ENCODE results near the gene FAM83E. TPM values are rescaled to one million over a fixed set of nuclear protein-coding genes. Genes with fewer than 3 reads are reported as not detected.
"Not testable (repeated sequence)": the region's sequence is repeated elsewhere in the genome, so short reads cannot be mapped to it uniquely, and the experiment has no call there.

Gene FAM83E
- total RNA-seq, 4 donors from 2014 or later, result 0.32 to 0.69 (median 0.37) TPM

- no peak overlapping the region for H3K27ac ChIP-seq (replicated peaks in 1 of 4)
- DNase-seq (ENCODE audit: extremely low spot score), result no peak
- no peaks in the 10 kb centered on the region for H3K27me3 ChIP-seq
- intact Hi-C loops (cut with DNase I), result no loop called here
- H3K4me1 ChIP-seq, result peaks cover 3 to 4% (median 3%) of the 10 kb centered on the region in 4 donors
- TF ChIP-seq POLR2A (IDR thresholded peaks at IDR 0.05; ENCODE audit: low read depth) (no peak), EP300 (IDR thresholded peaks at IDR 0.05) (no peak), POLR2AphosphoS5 (IDR thresholded peaks at IDR 0.05) (no peak), CTCF (IDR thresholded peaks at IDR 0.05) (no peak)
- H3K36me3 ChIP-seq, result no peaks in the 10 kb centered on the region
- H3K9me3 ChIP-seq, result no peaks in the 10 kb centered on the region
- no peak overlapping the region for H3K4me3 ChIP-seq
- WGBS, result 28% methylated on average over 3 of the region's 3 CpGs
Measured at GRCh38 chr19:48578891-48579290, 36.0 kb downstream of the FAM83E start.

DNA sequence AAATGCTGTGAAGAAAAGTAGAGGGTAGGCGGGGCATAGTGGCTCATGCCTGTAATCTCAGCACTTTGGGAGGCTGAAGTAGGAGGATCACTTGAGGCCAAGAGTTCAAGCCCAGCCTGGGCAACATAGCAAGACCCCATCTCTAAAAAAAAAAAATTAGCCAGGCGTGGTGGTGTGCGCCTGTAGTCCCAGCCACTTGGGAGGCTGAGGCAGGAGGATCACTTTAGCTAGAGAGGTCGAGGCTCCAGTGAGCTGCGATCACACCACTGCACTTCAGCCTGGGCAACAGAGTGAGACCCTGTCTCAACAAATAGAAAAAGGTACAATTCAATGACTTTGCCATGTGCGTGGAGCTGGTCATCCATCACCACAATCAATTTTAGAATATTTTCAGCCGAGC is 37.0 kb downstream of the FAM83E start:
- DNase-seq (ENCODE audit: extremely low spot score); H3K4me3 ChIP-seq; H3K9me3 ChIP-seq; intact Hi-C loops (cut with DNase I); H3K27ac ChIP-seq (replicated peaks in 1 of 4); H3K4me1 ChIP-seq; H3K27me3 ChIP-seq; H3K36me3 ChIP-seq: not testable (repeated sequence)
- 93% methylated on average over 7 of the region's 7 CpGs for WGBS

- no peaks in the 10 kb centered on the region for H3K4me1 ChIP-seq
- no peaks in the 10 kb centered on the region for H3K36me3 ChIP-seq
- no peak overlapping the region for H3K4me3 ChIP-seq
- WGBS, result 81% methylated on average over 23 of the region's 23 CpGs
- intact Hi-C loops (cut with DNase I), result no loop called here
- no peak overlapping the region for H3K27ac ChIP-seq (replicated peaks in 1 of 4)
- TF ChIP-seq POLR2AphosphoS5 (IDR thresholded peaks at IDR 0.05) (no peak), CTCF (IDR thresholded peaks at IDR 0.05) (no peak)
- no peaks in the 10 kb centered on the region for H3K9me3 ChIP-seq
- no peaks in the 10 kb centered on the region for H3K27me3 ChIP-seq
- DNase-seq (ENCODE audit: extremely low spot score), result no peak
Measured at GRCh38 chr19:48575931-48576622, 38.8 kb downstream of the FAM83E start.

DNA sequence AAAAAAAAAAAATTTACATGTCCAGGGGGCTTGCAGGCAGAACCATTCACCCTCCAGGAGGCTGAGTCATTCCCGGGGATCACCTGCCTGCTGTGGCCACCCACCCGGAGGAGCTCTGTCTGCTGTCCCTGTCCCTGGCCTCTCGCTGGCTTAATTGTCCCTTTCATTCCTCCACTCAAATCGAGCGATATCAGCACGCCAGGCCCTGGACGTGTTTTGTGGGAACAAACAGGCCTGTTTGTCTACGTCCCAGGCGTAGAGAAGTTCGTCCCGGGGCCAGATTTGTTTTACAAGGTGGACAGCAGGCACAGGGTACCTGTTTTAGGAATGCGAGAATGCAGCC is 41.7 kb downstream of the FAM83E start:
- intact Hi-C loops (cut with DNase I), result no loop called here
- TF ChIP-seq EP300 (IDR thresholded peaks at IDR 0.05) (no peak), POLR2A (IDR thresholded peaks at IDR 0.05; ENCODE audit: low read depth) (no peak), POLR2AphosphoS5 (IDR thresholded peaks at IDR 0.05) (no peak), CTCF (IDR thresholded peaks at IDR 0.05) (no peak)
- no peak for DNase-seq (ENCODE audit: extremely low spot score)
- Histone ChIP-seq H3K27ac (replicated peaks in 1 of 4) (no peak overlapping the region), H3K4me3 (no peak overlapping the region), H3K36me3 (no peaks in the 10 kb centered on the region), H3K9me3 (no peaks in the 10 kb centered on the region), H3K27me3 (no peaks in the 10 kb centered on the region), H3K4me1 (peaks cover 2 to 9% (median 8%) of the 10 kb centered on the region in 4 donors)
- 85% methylated on average over 12 of the region's 12 CpGs for WGBS

DNA sequence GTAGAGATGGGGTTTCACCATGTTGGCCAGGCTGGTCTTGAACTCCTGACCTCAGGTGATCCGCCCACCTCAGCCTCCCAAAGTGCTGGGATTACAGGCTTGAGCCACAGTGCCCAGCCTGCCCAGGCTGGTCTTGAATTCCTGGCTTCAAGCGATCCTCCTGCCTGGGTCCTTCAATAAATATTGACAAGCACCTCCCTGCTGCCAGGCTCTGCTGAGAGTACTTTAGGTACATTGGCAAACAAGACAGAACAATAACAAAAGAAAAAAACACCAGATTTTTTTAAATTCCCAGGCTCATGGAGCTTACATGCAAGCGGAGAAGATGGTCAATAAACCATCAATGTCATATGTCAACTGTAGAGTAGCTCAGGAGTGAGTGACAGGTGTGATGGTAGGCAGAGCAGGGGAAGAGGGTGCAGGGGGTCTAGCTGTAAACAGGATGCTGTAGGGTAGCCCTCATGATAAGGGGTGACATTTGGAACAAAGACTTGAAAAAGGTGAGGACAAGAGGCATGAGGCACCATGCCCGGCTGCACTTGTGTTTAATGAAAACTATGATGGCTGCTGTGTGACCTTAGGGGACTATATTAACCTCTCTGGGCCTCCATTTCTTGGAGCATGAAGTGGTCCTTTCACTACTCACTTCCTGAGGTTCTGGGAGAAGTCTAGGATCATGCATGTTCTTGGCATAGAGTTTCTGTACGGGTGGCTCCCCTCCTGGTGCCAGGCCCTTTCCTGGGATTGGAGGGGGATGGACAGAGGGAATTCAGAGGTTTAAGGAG is 43.3 kb downstream of the FAM83E start:
- intact Hi-C loops (cut with DNase I), result no loop called here
- H3K4me1 ChIP-seq, result peaks cover 8 to 19% (median 16%) of the 10 kb centered on the region in 4 donors
- no peaks in the 10 kb centered on the region for H3K36me3 ChIP-seq
- no peak for DNase-seq (ENCODE audit: extremely low spot score)
- TF ChIP-seq EP300 (IDR thresholded peaks at IDR 0.05) (no peak), POLR2AphosphoS5 (IDR thresholded peaks at IDR 0.05) (no peak), CTCF (IDR thresholded peaks at IDR 0.05) (no peak), POLR2A (IDR thresholded peaks at IDR 0.05; ENCODE audit: low read depth) (no peak)
- no peaks in the 10 kb centered on the region for H3K27me3 ChIP-seq
- H3K4me3 ChIP-seq, result no peak overlapping the region
- no peaks in the 10 kb centered on the region for H3K9me3 ChIP-seq
- no peak overlapping the region for H3K27ac ChIP-seq (replicated peaks in 1 of 4)
- 80% methylated on average over 5 of the region's 5 CpGs for WGBS
